G401 (cell line): ENCODE results near the gene HLF. TPM values are rescaled to one million over a fixed set of nuclear protein-coding genes. Genes with fewer than 3 reads are reported as not detected.

Source experiments
- total RNA-seq: library from RNA; depleted of rRNA; stranded (reverse); fragments of >200 nt; shearing (Covaris generic); gene quantifications from 2 replicates; pipeline ENCODE4 v1.2.3, GENCODE V29; 2014; rRNA removed

Gene HLF
- total RNA-seq, 1 experiment from 2014 or later: 0.95 TPM

Other genes with a start within 250 kb of the HLF start
- gene MMD, start 156.9 kb downstream of the HLF start, total RNA-seq: 5.5 and 7.5 TPM in 2 replicates
- gene SMIM36, start 246.5 kb downstream of the HLF start, total RNA-seq: not detected in 2 replicates